Smooth muscle cell (in vitro differentiated cells): ENCODE data around the gene TFAP2E. TPM values are rescaled to one million over a fixed set of nuclear protein-coding genes. Genes with fewer than 3 reads are reported as not detected.

Source experiments
- DNase-seq: peaks from one replicate; lab custom pipeline; 2025; ENCODE audit not compliant: unreplicated experiment; lab: John Stamatoyannopoulos, UW
- H2AFZ ChIP-seq: fragments of 200-600 bp; sonication (generic); 2 replicates; pipeline ENCODE4 v1.6.0; 2016; ENCODE audit warnings: antibody characterized with exemption, low read depth, mild to moderate bottlenecking
- H3F3A ChIP-seq: fragments of 200-600 bp; sonication (generic); 2 replicates; pipeline ENCODE4 v1.6.0; 2017; ENCODE audit warnings: antibody characterized with exemption, low read depth
- H3K27ac ChIP-seq: fragments of 200-600 bp; sonication (generic); 2 replicates; pipeline ENCODE4 v1.5.1; 2016; ENCODE audit warnings: low read depth, mild to moderate bottlenecking
- H3K27me3 ChIP-seq: fragments of 200-600 bp; sonication (generic); 2 replicates; pipeline ENCODE4 v1.6.1; 2016; ENCODE audit warnings: low read depth, mild to moderate bottlenecking
- H3K36me3 ChIP-seq: fragments of 200-600 bp; sonication (generic); 2 replicates; pipeline ENCODE4 v1.5.1; 2016; ENCODE audit warnings: low read depth
- H3K4me1 ChIP-seq: fragments of 200-600 bp; sonication (generic); 2 replicates; pipeline ENCODE4 v1.5.1; 2016; ENCODE audit warnings: low read depth
- H3K4me2 ChIP-seq: fragments of 200-600 bp; sonication (generic); 2 replicates; pipeline ENCODE4 v1.6.0; 2016; ENCODE audit warnings: mild to moderate bottlenecking
- H3K4me3 ChIP-seq: fragments of 200-600 bp; sonication (generic); 2 replicates; pipeline ENCODE4 v1.5.1; 2016; ENCODE audit warnings: mild to moderate bottlenecking
- H3K79me2 ChIP-seq: fragments of 200-600 bp; sonication (generic); 2 replicates; pipeline ENCODE4 v1.6.0; 2016; ENCODE audit warnings: low read depth, mild to moderate bottlenecking
- H3K9ac ChIP-seq: fragments of 200-600 bp; sonication (generic); 2 replicates; pipeline ENCODE4 v1.6.0; 2016; ENCODE audit warnings: low read depth
- H3K9me3 ChIP-seq: fragments of 200-600 bp; sonication (generic); replicated peaks from 2 replicates; pipeline ENCODE4 v1.5.1; 2016; ENCODE audit warnings: low read depth
- H4K20me1 ChIP-seq: fragments of 200-600 bp; sonication (generic); 2 replicates; pipeline ENCODE4 v1.6.0; 2016; ENCODE audit warnings: low read depth
- CTCF ChIP-seq: fragments of 200-600 bp; sonication (generic); IDR thresholded peaks from 2 replicates; pipeline ENCODE4 v1.5.1; 2017; ENCODE audit warnings: borderline replicate concordance, mild to moderate bottlenecking, antibody characterized with exemption; ENCODE audit not compliant: insufficient read depth, poor library complexity, severe bottlenecking
- WGBS: methylation state at CpG from one replicate; pipeline ENCODE4 v1.1.7; 2016; ENCODE audit warnings: low lambda C conversion rate; 5-methylcytosine and 5-hydroxymethylcytosine counted together
- polyA plus RNA-seq: library from polyadenylated mRNA; unstranded; fragments of >200 nt; fragmentation: Nextera tagmentation; extraction: Ambion mirVana; gene quantifications from 2 replicates; pipeline ENCODE4 v1.2.1, GENCODE V29; 2016
- total RNA-seq: library from RNA; depleted of rRNA; stranded (reverse); fragments of >200 nt; gene quantifications from 2 replicates; pipeline ENCODE4 v1.2.3, GENCODE V29; 2014

The TFAP2E gene
- total and polyA plus RNA-seq, 2 experiments from 2014 or later: 0.30 to 0.36 TPM

DNA sequence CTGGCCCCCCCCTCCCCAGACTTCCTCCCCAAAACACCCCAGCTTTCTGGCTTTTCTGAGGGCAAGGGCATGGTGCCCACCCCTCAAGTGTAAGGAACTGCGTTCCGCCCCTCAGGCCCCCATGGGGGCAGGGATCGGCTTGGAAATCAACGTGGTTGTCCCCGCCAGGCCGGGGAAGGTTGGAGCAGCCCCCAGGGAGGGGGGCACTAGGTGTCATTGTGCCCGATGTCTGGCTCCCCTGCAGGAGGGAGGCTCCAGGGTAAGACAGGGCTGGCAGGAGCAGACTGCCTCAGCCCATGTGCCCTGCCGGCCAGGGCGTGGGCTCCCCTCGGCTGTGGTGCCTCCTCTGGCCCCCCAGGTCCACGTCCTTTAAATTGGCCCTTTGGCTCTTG, 7.4 kb upstream of the TFAP2E start:
- Histone ChIP-seq H3K4me1 (no peaks in the 10 kb centered on the region), H3K4me2 (no peak overlapping the region), H4K20me1 (peaks cover 14% of the 10 kb centered on the region), H3F3A (no peaks in the 10 kb centered on the region), H3K79me2 (no peaks in the 10 kb centered on the region), H3K27ac (no peak overlapping the region), H3K9me3 (no peaks in the 10 kb centered on the region), H3K9ac (no peak overlapping the region), H3K4me3 (no peak overlapping the region), H2AFZ (no peak overlapping the region), H3K36me3 (no peaks in the 10 kb centered on the region), H3K27me3 (no peaks in the 10 kb centered on the region)
- WGBS: 96% methylated on average over 11 of the region's 11 CpGs
- TF ChIP-seq CTCF: no peak
- DNase-seq: no peak

DNA sequence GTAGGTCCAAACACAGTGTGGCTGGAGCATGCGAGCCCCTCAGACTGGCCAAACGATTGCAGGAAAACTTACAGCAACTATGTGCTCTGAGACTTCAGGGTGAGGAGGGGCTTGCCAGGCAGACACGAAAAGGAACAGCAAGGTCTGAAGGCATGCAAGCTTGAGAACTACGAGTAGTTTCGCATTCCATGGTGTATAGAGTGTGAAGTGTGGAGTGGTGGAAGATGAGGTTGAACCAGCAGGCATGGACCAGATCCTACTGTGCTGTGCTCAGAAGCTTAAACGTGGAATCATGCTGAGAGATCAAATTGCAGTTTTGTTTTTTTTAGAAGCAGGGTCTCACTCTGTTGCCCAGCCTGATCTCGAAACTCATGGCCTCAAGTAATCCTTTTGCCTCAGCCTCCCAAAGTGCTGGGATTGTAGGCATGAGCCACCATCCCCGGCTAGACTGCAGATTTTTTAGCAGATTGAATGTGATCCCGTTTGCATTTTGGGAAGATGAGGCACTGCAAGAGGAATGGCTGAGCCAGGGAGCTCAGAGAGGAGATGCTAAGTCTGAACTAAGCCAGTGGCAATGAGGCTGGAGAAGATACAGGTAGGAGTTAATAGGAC, 5.1 kb upstream of the TFAP2E start:
- no peak for DNase-seq
- Histone ChIP-seq H3K36me3 (no peaks in the 10 kb centered on the region), H3K79me2 (no peaks in the 10 kb centered on the region), H3K4me2 (no peak overlapping the region), H3K9ac (no peak overlapping the region), H3K4me3 (no peak overlapping the region), H3K9me3 (no peaks in the 10 kb centered on the region), H3F3A (no peaks in the 10 kb centered on the region), H3K27me3 (peaks cover 18% of the 10 kb centered on the region), H4K20me1 (peaks cover 14% of the 10 kb centered on the region), H3K27ac (no peak overlapping the region), H2AFZ (no peak overlapping the region), H3K4me1 (peaks cover 9% of the 10 kb centered on the region)
- WGBS: 58% methylated on average over 9 of the region's 9 CpGs
- no peak for TF ChIP-seq CTCF

- H3K4me3 ChIP-seq: no peak overlapping the region
- peaks cover 28% of the 10 kb centered on the region for H3K27me3 ChIP-seq
- H2AFZ ChIP-seq: no peak overlapping the region
- WGBS: 18% methylated on average over 4 of the region's 4 CpGs
- H3K9me3 ChIP-seq: no peaks in the 10 kb centered on the region
- H3K36me3 ChIP-seq: no peaks in the 10 kb centered on the region
- peak; percentile 84 for TF ChIP-seq CTCF
- no peak for DNase-seq
- H3K9ac ChIP-seq: no peak overlapping the region
- no peak overlapping the region for H3K27ac ChIP-seq
- H3F3A ChIP-seq: no peaks in the 10 kb centered on the region
- peaks cover 13% of the 10 kb centered on the region for H4K20me1 ChIP-seq
- H3K4me1 ChIP-seq: peaks cover 12% of the 10 kb centered on the region
- no peaks in the 10 kb centered on the region for H3K79me2 ChIP-seq
- no peak overlapping the region for H3K4me2 ChIP-seq
Measured at GRCh38 chr1:35568975-35569395, 4.1 kb upstream of the TFAP2E start.

DNA sequence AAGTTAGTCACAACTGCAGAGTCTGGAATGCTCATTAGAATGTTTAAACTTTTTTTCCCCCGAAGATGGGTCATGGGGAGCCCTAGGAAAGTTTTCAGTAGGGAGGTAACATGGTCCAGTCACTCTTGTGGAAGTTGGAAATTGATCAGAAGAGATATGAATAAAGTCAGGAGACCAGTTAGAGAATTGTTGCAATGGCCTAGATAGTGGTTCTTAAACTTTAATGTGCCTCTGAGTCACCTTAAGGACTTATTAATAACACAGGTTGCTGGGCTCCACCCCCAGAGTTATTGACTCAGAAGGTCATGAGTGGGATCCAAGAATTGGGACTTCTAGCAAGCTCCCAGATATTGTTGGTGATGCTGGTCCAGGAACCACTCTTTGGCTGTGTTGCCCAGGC, 3.2 kb upstream of the TFAP2E start:
- H3K4me1 ChIP-seq: peaks cover 12% of the 10 kb centered on the region
- H3K9me3 ChIP-seq: no peaks in the 10 kb centered on the region
- H4K20me1 ChIP-seq: peaks cover 5% of the 10 kb centered on the region
- peaks cover 37% of the 10 kb centered on the region for H3K27me3 ChIP-seq
- no peak overlapping the region for H3K9ac ChIP-seq
- no peaks in the 10 kb centered on the region for H3K36me3 ChIP-seq
- DNase-seq: no peak
- no peak for TF ChIP-seq CTCF
- WGBS: 70% methylated on average over 1 of the region's 1 CpG
- no peaks in the 10 kb centered on the region for H3K79me2 ChIP-seq
- peaks cover under 1% of the 10 kb centered on the region for H3F3A ChIP-seq
- no peak overlapping the region for H2AFZ ChIP-seq
- H3K4me2 ChIP-seq: no peak overlapping the region
- H3K4me3 ChIP-seq: no peak overlapping the region
- H3K27ac ChIP-seq: no peak overlapping the region
